ENCODE results near the gene WNT9A.
"Not testable (repeated sequence)": the region's sequence is repeated elsewhere in the genome, so short reads cannot be mapped to it uniquely, and the experiment has no call there.

Gene WNT9A

DNA sequence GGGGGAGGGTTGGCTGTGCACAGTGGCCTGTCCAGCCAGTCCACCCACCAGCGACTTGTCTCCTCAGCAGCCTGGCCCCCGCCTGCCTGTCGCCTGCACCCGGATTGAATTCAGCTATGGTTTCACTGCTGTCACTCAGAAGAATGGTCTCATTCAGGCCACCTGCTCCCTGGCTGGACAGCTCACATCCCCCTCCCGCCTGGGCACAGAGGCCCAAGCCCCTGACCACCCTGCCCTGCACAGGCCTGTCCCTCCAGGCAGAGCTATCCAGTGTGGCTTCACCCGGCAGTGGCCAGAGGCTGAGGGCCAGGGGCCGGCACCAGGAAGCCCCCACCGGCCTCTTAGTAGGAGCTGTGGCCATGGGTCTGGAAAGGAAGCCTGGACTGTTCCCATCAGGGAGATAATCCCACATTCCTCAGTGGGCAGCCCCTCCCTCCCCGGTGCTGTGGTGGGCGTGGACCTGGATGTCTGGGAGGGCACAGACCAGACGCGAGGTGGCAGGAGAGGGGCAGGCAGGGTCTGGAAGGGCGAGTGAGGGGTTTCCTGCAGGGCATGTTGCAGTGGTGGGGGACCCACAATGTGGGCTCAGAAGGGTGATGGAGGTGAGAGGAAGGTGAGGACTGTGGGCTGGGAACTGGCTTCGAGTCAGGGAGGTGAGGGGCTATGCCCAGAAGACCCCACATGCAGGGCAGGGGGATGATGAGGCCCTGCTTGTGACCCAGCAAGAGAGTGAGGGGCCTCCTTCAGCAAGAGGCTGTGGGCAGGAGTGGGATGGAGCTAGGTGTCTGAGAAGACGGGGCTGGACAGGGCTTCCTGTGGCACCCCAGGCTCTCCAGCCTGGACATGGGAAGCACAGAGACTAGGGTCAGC lies 30.4 kb downstream of the WNT9A start:
- no peaks in the 10 kb centered on the region for H3K27me3 ChIP-seq (ENCODE audit: control insufficient read depth, insufficient read depth, low read length)
- H3K36me3 ChIP-seq (ENCODE audit: control insufficient read depth, insufficient read depth, low read length) = no peaks in the 10 kb centered on the region
- no peak overlapping the region for H3K9ac ChIP-seq (ENCODE audit: low read depth, low read length)
- H3K4me1 ChIP-seq (ENCODE audit: control insufficient read depth, insufficient read depth, low read length) = peaks cover 4% of the 10 kb centered on the region
- no peaks in the 10 kb centered on the region for H3K9me3 ChIP-seq (ENCODE audit: control insufficient read depth, insufficient read depth, low read length)
- H3K4me3 ChIP-seq (ENCODE audit: low read depth, low read length) = no peak overlapping the region

- H3K9me3 ChIP-seq (ENCODE audit: control insufficient read depth, insufficient read depth, low read length) = no peaks in the 10 kb centered on the region
- no peak overlapping the region for H3K4me3 ChIP-seq (ENCODE audit: low read depth, low read length)
- H3K36me3 ChIP-seq (ENCODE audit: control insufficient read depth, insufficient read depth, low read length) = no peaks in the 10 kb centered on the region
- no peaks in the 10 kb centered on the region for H3K27me3 ChIP-seq (ENCODE audit: control insufficient read depth, insufficient read depth, low read length)
- peaks cover 4% of the 10 kb centered on the region for H3K4me1 ChIP-seq (ENCODE audit: control insufficient read depth, insufficient read depth, low read length)
- no peak overlapping the region for H3K9ac ChIP-seq (ENCODE audit: low read depth, low read length)
Observed at GRCh38 chr1:227916655-227917054, 31.1 kb downstream of the WNT9A start.

GRCh38 chr1:227915564-227916553 lies 31.9 kb downstream of the WNT9A start:
- Histone ChIP-seq H3K36me3 (ENCODE audit: control insufficient read depth, insufficient read depth, low read length) (no peaks in the 10 kb centered on the region), H3K9me3 (ENCODE audit: control insufficient read depth, insufficient read depth, low read length) (no peaks in the 10 kb centered on the region), H3K27me3 (ENCODE audit: control insufficient read depth, insufficient read depth, low read length) (no peaks in the 10 kb centered on the region), H3K9ac (ENCODE audit: low read depth, low read length) (no peak overlapping the region), H3K4me1 (ENCODE audit: control insufficient read depth, insufficient read depth, low read length) (peaks cover 4% of the 10 kb centered on the region), H3K4me3 (ENCODE audit: low read depth, low read length) (no peak overlapping the region)

DNA sequence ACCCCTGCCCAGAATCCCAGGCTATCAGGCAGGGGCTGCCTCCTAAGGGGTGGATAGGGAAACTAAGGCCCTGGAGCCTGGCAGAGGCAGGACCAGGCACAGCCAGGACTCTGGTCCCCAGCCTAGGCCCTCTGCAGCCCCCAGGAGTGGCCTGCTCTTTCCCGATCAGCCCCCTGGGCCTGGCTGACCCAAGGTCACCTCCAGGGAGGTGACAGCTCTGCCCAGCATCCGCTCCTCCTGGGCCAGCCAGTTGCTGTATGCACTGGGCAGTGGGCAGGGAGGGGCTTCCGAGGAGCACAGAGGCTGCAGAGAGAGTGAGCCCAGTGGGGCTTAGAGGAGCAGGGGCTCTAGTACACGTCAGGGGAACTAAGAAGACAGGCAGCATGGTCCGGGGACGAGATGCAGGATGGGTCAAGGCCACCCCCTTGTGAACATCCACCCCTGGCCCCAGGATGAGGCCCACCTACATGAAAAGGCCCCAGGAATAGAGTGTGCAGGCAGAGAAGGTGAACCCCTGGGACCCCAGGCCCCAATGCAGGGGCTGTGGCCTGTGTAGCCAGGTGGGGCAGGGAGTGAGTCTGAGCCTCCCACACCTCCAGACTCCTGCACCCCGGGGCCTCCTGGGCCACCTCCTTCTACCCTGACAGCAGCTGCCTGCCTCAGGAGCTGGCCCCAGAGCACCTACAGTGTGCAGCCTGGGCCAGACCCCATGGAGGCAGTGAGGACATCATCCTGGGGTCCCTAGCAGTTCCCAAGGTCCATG lies 32.8 kb downstream of the WNT9A start:
- no peak overlapping the region for H3K4me3 ChIP-seq (ENCODE audit: low read depth, low read length)
- peaks cover 4% of the 10 kb centered on the region for H3K4me1 ChIP-seq (ENCODE audit: control insufficient read depth, insufficient read depth, low read length)
- H3K27me3 ChIP-seq (ENCODE audit: control insufficient read depth, insufficient read depth, low read length) = no peaks in the 10 kb centered on the region
- H3K9ac ChIP-seq (ENCODE audit: low read depth, low read length) = no peak overlapping the region
- no peaks in the 10 kb centered on the region for H3K36me3 ChIP-seq (ENCODE audit: control insufficient read depth, insufficient read depth, low read length)
- no peaks in the 10 kb centered on the region for H3K9me3 ChIP-seq (ENCODE audit: control insufficient read depth, insufficient read depth, low read length)

DNA sequence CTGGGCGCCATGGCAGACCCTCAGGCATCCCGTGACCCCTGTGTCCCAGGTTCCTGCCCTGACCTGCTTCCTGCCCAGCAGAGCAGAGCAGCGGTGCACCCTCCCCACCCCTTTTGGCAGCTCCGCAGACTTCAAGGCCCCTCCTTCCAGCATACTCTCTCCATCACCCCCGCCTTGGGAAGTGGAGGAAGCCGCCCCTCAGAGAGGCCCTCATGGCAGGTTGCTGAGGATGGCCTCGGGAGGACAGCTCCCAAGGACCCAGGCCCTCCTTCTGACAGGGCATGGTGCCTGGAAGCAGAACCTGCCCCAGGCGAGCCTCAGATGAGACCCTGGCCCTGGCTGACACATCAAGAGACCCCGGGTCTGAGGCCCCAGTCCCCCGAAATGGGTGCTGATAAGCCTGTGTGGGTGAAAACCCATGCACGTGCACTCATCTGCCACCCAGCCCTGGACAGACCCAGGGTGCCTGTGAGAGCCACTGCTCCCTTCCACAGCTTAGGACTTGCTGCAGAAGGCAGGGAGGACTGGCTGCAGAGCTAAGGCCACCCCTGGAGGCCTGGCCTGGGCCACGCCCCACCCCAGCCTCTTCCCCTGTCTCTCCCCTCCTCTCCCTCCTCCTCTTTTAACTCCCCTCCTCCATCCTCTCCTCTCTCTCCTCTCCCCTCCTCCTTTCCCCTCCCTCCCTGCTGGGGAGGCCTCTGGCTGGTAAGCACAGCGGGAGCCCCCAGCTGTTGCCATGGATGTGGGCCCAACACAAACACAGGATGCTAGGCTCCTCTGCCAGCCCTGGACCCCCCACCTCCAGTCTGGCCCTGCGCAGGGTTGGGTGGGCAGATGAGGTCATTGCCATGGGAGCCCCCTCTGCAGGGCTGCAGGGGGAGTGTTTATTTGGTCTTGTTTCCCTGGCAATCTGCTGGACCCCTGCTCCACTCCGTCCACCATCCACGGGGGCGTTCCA lies 33.7 kb downstream of the WNT9A start:
- Histone ChIP-seq H3K4me3 (ENCODE audit: low read depth, low read length) (no peak overlapping the region), H3K9me3 (ENCODE audit: control insufficient read depth, insufficient read depth, low read length) (no peaks in the 10 kb centered on the region), H3K27me3 (ENCODE audit: control insufficient read depth, insufficient read depth, low read length) (no peaks in the 10 kb centered on the region), H3K9ac (ENCODE audit: low read depth, low read length) (no peak overlapping the region), H3K4me1 (ENCODE audit: control insufficient read depth, insufficient read depth, low read length) (peaks cover 4% of the 10 kb centered on the region), H3K36me3 (ENCODE audit: control insufficient read depth, insufficient read depth, low read length) (no peaks in the 10 kb centered on the region)

DNA sequence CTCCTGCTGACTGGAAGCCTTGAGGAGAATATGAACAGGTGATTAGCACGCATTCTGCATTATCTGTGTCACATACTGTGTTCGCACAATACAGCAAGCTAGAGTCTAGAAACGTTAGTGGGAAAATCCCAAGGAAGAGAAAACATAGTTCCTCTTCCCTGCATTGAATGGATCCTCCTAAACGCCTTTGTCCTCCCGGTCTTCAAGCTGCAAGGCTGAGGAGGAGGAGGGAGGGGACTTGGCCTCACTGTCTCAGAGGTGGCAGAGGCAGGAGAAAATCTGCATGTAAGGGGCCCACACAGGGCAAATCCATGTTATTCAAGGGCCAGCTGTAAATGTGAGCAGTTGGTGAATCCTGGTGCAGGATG lies 34.4 kb downstream of the WNT9A start:
- Histone ChIP-seq H3K4me3 (ENCODE audit: low read depth, low read length) (no peak overlapping the region), H3K9me3 (ENCODE audit: control insufficient read depth, insufficient read depth, low read length) (no peaks in the 10 kb centered on the region)

GRCh38 chr1:227912866-227913265 lies 34.9 kb downstream of the WNT9A start:
- Histone ChIP-seq H3K4me1 (ENCODE audit: control insufficient read depth, insufficient read depth, low read length) (peaks cover 4% of the 10 kb centered on the region), H3K4me3 (ENCODE audit: low read depth, low read length) (no peak overlapping the region), H3K27me3 (ENCODE audit: control insufficient read depth, insufficient read depth, low read length) (no peaks in the 10 kb centered on the region), H3K36me3 (ENCODE audit: control insufficient read depth, insufficient read depth, low read length) (no peaks in the 10 kb centered on the region), H3K9me3 (ENCODE audit: control insufficient read depth, insufficient read depth, low read length) (no peaks in the 10 kb centered on the region), H3K9ac (ENCODE audit: low read depth, low read length) (no peak overlapping the region)

More for the DNA sequence above, 34.4 kb downstream of the WNT9A start:
- Histone ChIP-seq H3K9ac (ENCODE audit: low read depth, low read length) (no peak overlapping the region), H3K36me3 (ENCODE audit: control insufficient read depth, insufficient read depth, low read length) (no peaks in the 10 kb centered on the region), H3K27me3 (ENCODE audit: control insufficient read depth, insufficient read depth, low read length) (no peaks in the 10 kb centered on the region), H3K4me1 (ENCODE audit: control insufficient read depth, insufficient read depth, low read length) (peaks cover 4% of the 10 kb centered on the region)

DNA sequence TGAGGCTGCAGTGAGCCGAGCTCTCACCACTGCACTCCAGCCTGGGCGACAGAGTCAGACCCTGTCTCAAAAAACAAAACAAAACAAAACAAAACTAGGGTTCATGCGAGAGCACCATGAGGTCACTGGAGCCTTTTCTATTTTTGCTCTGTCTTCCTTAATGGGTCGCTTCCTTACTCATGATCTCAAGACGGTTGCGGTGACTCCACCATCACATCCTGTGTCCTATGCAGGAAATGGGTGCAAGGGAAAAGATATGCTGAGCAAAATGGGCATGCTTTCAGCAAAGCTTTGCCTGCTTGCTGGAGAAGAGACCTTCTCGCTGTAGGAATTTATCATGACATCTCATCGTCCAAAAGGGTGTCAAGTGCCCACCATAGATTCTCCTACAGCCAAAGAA lies 36.4 kb downstream of the WNT9A start:
- no peaks in the 10 kb centered on the region for H3K27me3 ChIP-seq (ENCODE audit: control insufficient read depth, insufficient read depth, low read length)
- peaks cover 4% of the 10 kb centered on the region for H3K4me1 ChIP-seq (ENCODE audit: control insufficient read depth, insufficient read depth, low read length)
- no peaks in the 10 kb centered on the region for H3K9me3 ChIP-seq (ENCODE audit: control insufficient read depth, insufficient read depth, low read length)

DNA sequence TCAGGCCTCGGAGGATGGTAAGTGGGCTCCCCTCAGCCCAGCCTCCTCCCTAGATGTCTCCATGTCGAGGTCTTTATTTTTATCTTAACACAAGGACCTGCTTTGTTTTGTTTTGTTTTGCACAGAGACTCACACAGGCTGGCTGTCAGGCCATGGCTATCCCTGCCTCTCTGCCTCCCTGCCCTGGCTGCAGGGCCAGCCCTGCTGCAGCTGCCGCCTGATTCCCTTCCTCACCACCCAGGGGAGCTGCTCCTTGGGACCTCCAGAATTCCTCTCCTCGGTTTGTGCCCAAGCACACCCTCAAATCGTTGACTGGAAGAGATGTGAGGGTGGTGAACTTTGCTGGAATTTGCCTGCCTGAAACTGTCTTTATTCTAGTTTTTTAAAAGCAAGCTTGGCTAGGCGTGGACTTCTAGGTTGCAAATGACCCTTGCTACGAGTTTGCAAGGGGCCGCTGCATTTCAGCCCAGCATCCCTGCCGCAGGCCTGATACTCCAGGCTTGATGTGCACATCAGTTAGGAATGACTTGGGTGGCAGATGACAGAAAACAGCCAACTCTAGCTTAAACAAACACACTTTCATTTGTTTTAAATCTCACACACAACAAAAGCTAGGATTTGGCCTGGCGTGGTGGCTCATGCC lies 37.1 kb downstream of the WNT9A start:
- no peaks in the 10 kb centered on the region for H3K9me3 ChIP-seq (ENCODE audit: control insufficient read depth, insufficient read depth, low read length)
- no peak overlapping the region for H3K4me3 ChIP-seq (ENCODE audit: low read depth, low read length)
- no peaks in the 10 kb centered on the region for H3K27me3 ChIP-seq (ENCODE audit: control insufficient read depth, insufficient read depth, low read length)
- peaks cover 4% of the 10 kb centered on the region for H3K4me1 ChIP-seq (ENCODE audit: control insufficient read depth, insufficient read depth, low read length)
- H3K9ac ChIP-seq (ENCODE audit: low read depth, low read length) = no peak overlapping the region
- no peaks in the 10 kb centered on the region for H3K36me3 ChIP-seq (ENCODE audit: control insufficient read depth, insufficient read depth, low read length)

More for the DNA sequence above, 36.4 kb downstream of the WNT9A start:
- Histone ChIP-seq H3K36me3 (ENCODE audit: control insufficient read depth, insufficient read depth, low read length) (no peaks in the 10 kb centered on the region), H3K9ac (ENCODE audit: low read depth, low read length) (no peak overlapping the region), H3K4me3 (ENCODE audit: low read depth, low read length) (no peak overlapping the region)

- not testable (repeated sequence) for H3K4me3 ChIP-seq (ENCODE audit: low read depth, low read length); H3K27me3 ChIP-seq (ENCODE audit: control insufficient read depth, insufficient read depth, low read length); H3K9me3 ChIP-seq (ENCODE audit: control insufficient read depth, insufficient read depth, low read length); H3K9ac ChIP-seq (ENCODE audit: low read depth, low read length); H3K4me1 ChIP-seq (ENCODE audit: control insufficient read depth, insufficient read depth, low read length); H3K36me3 ChIP-seq (ENCODE audit: control insufficient read depth, insufficient read depth, low read length)
Observed at GRCh38 chr1:227909923-227910328, 37.8 kb downstream of the WNT9A start.
